GM13976 (cell line): ENCODE data around the gene SDC1.

ENCODE experiments used
- DNase-seq: peaks from one replicate; pipeline ENCODE4 v3.0.0; 2012; ENCODE audit warnings: low spot score
- in situ Hi-C: fragments of 300-500 bp; cut with MboI; formaldehyde crosslinking; loops from one replicate; pipeline ENCODE4 v1.12.0; 2022; ENCODE audit warnings: low sequenced_read_pairs, mixed read lengths, inconsistent platforms; ENCODE audit not compliant: unreplicated experiment
- TF ChIP-seq, protein P1 (sequence below): IDR thresholded peaks from 2 replicates; pipeline ENCODE4 v1.5.1; 2012; ENCODE audit warnings: borderline replicate concordance, mild to moderate bottlenecking; ENCODE audit not compliant: insufficient read depth; ENCODE audit errors: extremely low read depth, missing control alignments, control extremely low read depth

Gene SDC1

DNA sequence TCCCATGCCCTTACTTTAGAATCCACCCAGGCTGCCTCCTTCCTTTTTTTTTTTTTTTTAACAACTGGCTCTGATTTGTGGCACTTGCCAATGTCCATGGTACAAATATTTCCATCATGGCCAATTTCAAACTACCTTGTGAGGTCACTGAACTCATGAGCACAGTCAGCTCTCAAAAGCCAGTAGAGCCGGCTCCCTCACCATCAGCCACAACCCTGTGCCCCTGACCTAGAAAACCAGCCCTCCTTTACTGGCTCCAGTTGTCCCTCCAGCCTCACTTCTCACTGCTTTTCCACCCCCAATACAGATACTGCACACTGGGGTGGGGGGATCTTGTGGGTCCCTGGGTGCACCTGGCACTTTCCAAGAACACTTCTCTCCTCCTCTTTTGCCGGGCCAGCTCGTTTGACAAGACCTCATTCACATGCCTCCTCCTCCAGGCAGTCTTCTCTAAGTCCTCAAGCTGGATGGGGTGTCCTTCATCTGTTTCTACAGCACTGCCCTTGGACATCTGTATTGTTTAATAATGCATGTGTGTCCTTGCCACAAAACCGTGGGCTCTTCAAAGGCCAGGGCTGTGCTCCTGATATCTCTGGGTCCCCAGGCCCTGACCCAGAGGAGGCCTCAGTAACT, 35.5 kb downstream of the SDC1 start:
- no peak for DNase-seq
- in situ Hi-C loops, result no loop called here
- TF ChIP-seq, protein P1, sequence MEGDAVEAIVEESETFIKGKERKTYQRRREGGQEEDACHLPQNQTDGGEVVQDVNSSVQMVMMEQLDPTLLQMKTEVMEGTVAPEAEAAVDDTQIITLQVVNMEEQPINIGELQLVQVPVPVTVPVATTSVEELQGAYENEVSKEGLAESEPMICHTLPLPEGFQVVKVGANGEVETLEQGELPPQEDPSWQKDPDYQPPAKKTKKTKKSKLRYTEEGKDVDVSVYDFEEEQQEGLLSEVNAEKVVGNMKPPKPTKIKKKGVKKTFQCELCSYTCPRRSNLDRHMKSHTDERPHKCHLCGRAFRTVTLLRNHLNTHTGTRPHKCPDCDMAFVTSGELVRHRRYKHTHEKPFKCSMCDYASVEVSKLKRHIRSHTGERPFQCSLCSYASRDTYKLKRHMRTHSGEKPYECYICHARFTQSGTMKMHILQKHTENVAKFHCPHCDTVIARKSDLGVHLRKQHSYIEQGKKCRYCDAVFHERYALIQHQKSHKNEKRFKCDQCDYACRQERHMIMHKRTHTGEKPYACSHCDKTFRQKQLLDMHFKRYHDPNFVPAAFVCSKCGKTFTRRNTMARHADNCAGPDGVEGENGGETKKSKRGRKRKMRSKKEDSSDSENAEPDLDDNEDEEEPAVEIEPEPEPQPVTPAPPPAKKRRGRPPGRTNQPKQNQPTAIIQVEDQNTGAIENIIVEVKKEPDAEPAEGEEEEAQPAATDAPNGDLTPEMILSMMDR, result no peak

DNA sequence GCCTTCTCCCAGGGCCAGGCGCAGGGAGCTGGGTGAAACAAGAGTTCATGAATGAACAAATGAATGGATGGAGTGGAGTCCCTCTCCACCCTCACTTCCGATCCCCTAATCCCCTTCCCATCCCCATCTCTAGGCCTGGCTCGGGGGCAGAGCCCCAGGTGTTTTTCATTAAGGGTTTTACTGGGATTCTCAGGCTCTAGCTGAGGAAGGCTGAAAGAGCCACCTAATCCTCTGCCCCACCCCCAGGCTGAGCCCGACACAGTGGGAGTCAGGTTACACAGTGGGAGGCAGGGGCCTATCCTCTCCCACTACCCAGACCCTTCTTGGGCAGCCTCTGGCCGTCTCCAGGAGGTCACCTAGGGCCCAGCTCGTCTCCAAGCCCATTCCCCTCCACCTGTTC, 36.1 kb downstream of the SDC1 start:
- no peak for DNase-seq
- TF ChIP-seq, protein P1, result no peak
- in situ Hi-C loops, result no loop called here

DNA sequence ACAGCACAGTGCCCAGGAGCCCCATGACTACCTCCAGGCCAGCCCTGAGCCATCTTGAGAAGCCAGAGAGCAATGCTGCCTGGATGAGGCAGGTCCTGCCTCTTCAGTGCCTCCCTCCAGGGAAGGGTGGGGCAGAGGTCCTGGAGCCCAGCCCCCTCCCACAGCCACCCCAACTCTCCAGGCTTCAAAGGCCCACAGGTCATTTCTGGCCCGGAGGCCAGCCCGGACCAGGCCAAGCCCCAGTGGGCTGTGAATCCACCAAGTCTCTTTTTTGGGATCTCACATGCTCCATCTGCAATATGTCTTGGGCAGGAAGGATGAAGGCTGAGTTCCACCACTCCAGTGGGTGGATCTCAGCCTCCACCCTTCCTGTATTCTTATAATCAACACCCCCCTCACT, 36.7 kb downstream of the SDC1 start:
- TF ChIP-seq, protein P1, result no peak
- in situ Hi-C loops, result no loop called here

GRCh38 chr2:20187331-20187730, 37.6 kb downstream of the SDC1 start:
- in situ Hi-C loops, result no loop called here
- TF ChIP-seq, protein P1, result no peak
- DNase-seq, result no peak

More for the DNA sequence above, 36.7 kb downstream of the SDC1 start:
- no peak for DNase-seq

- no peak for DNase-seq
- in situ Hi-C loops, result no loop called here
- TF ChIP-seq, protein P1, result no peak
Observed at GRCh38 chr2:20186855-20187187, 38.1 kb downstream of the SDC1 start.

GRCh38 chr2:20186078-20186854, 38.7 kb downstream of the SDC1 start:
- in situ Hi-C loops, result no loop called here
- no peak for DNase-seq
- TF ChIP-seq, protein P1, result no peak
